Large intestine (tissue), 3 donors: Measurements from ENCODE around the gene ARPC1A. TPM values are rescaled to one million over a fixed set of nuclear protein-coding genes. Genes with fewer than 3 reads are reported as not detected.
A peak's percentile ranks its signal among the peaks of the same experiment; 100 is the strongest.
"Not testable (repeated sequence)": the region's sequence is repeated elsewhere in the genome, so short reads cannot be mapped to it uniquely, and the experiment has no call there.

Experiments
- DNase-seq, 2 donors: peaks; one replicate each; pipeline versions ENCODE4 v3.0.0 to v3.0.0-alpha.2; 2013
- H3K27ac ChIP-seq: one replicate; pipeline ENCODE4 v1.5.1; 2013; ENCODE audit warnings: low read length
- H3K27me3 ChIP-seq: 2 replicates; pipeline ENCODE4 v1.6.1; 2013; ENCODE audit warnings: low read length; ENCODE audit not compliant: control insufficient read depth, insufficient read depth
- H3K36me3 ChIP-seq: 2 replicates; pipeline ENCODE4 v1.6.1; 2013; ENCODE audit warnings: low read length; ENCODE audit not compliant: control insufficient read depth, insufficient read depth
- H3K4me1 ChIP-seq: one replicate; pipeline ENCODE4 v1.6.1; 2013; ENCODE audit warnings: low read length; ENCODE audit not compliant: control insufficient read depth, insufficient read depth
- H3K4me3 ChIP-seq: one replicate; pipeline ENCODE4 v1.5.1; 2013; ENCODE audit warnings: low read length
- H3K9me3 ChIP-seq: one replicate; pipeline ENCODE4 v1.6.1; 2013; ENCODE audit warnings: mild to moderate bottlenecking, low read depth, low read length, moderate library complexity; ENCODE audit not compliant: control insufficient read depth
- WGBS: methylation state at CpG from one replicate; pipeline ENCODE4 v1.1.5; 2013; ENCODE audit warnings: low lambda C conversion rate; ENCODE audit not compliant: insufficient coverage; 5-methylcytosine and 5-hydroxymethylcytosine counted together
- polyA plus RNA-seq: library from polyadenylated mRNA; unstranded; fragments of 120-200 nt; gene quantifications from one replicate; pipeline ENCODE4 v1.2.1, GENCODE V29; 2013

ARPC1A gene
- polyA plus RNA-seq, 1 donor: 188 TPM

GRCh38 chr7:99387239-99387635 is 61.5 kb downstream of the ARPC1A start:
- not testable (repeated sequence) for H3K9me3 ChIP-seq, DNase-seq, H3K4me3 ChIP-seq, H3K27me3 ChIP-seq, H3K27ac ChIP-seq, H3K4me1 ChIP-seq
- WGBS: no CpG with 5 or more reads among the region's 14 CpGs
- H3K36me3 ChIP-seq: peaks cover 38% of the 10 kb centered on the region

GRCh38 chr7:99387912-99388311 is 62.2 kb downstream of the ARPC1A start:
- peaks cover 5% of the 10 kb centered on the region for H3K4me1 ChIP-seq

DNA sequence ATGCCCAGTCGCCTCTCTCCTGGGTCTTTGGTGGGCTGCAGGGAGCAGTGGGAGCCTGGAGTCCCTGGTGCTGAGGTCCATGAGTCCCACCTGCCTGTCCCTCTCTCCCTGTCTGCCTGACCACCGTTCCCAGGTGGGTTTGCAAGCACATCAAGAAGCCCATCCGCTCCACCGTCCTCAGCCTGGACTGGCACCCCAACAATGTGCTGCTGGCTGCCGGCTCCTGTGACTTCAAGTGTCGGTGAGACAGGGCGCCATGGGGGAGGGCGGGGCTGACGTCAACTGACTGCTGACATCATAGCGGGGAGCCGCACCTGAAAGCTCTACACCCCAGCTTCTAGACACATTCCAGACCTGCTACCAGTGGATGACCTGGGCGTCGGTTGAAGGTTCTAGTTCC is 64.1 kb downstream of the ARPC1A start:
- Histone ChIP-seq H3K27ac (no peak overlapping the region), H3K36me3 (peaks cover 46% of the 10 kb centered on the region), H3K9me3 (no peaks in the 10 kb centered on the region), H3K4me3 (no peak overlapping the region), H3K4me1 (peaks cover 10% of the 10 kb centered on the region), H3K27me3 (no peaks in the 10 kb centered on the region)
- WGBS: no CpG with 5 or more reads among the region's 13 CpGs
- no peak for DNase-seq

More at GRCh38 chr7:99387912-99388311, 62.2 kb downstream of the ARPC1A start:
- peaks cover 38% of the 10 kb centered on the region for H3K36me3 ChIP-seq
- no peaks in the 10 kb centered on the region for H3K9me3 ChIP-seq
- H3K27me3 ChIP-seq: no peaks in the 10 kb centered on the region
- WGBS: no CpG with 5 or more reads among the region's 20 CpGs
- no peak for DNase-seq
- no peak overlapping the region for H3K4me3 ChIP-seq
- no peak overlapping the region for H3K27ac ChIP-seq

- Histone ChIP-seq H3K27ac (no peak overlapping the region), H3K4me1 (peaks cover 10% of the 10 kb centered on the region), H3K9me3 (no peaks in the 10 kb centered on the region), H3K4me3 (no peak overlapping the region), H3K36me3 (peaks cover 56% of the 10 kb centered on the region), H3K27me3 (no peaks in the 10 kb centered on the region)
- no peak for DNase-seq
- no CpG with 5 or more reads among the region's 23 CpGs for WGBS
Observed at GRCh38 chr7:99390941-99391602, 65.4 kb downstream of the ARPC1A start.

GRCh38 chr7:99392046-99392445 is 66.3 kb downstream of the ARPC1A start:
- WGBS: no CpG with 5 or more reads among the region's 8 CpGs
- Histone ChIP-seq H3K4me1 (peaks cover 10% of the 10 kb centered on the region), H3K36me3 (peaks cover 54% of the 10 kb centered on the region), H3K4me3 (peak overlapping the region; percentile 58), H3K27ac (no peak overlapping the region), H3K9me3 (no peaks in the 10 kb centered on the region), H3K27me3 (no peaks in the 10 kb centered on the region)
- DNase-seq: no peak

DNA sequence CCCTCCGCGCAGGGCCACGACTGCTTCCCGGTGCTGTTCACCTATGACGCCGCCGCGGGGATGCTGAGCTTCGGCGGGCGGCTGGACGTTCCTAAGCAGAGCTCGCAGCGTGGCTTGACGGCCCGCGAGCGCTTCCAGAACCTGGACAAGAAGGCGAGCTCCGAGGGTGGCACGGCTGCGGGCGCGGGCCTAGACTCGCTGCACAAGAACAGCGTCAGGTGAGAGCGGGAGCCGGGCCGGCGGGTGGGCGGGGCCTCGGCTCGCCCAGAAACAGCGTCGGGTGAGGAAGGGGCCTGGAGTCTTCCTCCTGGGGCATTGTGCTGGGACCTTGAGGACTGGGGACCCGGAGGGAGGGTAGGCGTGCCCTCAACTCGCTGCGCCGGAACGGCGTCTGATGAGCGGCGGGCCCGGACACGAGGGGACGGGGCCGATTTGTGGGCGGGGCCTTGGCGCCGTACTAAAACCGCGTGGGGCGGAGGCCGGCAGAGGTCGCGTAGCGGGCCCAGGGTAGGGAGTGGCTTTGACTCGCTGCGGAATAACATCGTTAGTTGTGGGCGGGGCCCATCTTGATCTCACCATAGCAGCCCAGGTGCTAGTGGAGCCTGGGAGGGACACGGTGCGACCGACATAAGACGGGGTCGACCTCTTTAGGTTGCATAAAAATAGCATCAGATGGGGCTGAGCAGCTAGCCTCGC is 67.1 kb downstream of the ARPC1A start:
- Histone ChIP-seq H3K4me1 (peaks cover 10% of the 10 kb centered on the region), H3K4me3 (peak overlapping the region; percentile 58), H3K36me3 (peaks cover 61% of the 10 kb centered on the region), H3K9me3 (no peaks in the 10 kb centered on the region), H3K27me3 (no peaks in the 10 kb centered on the region), H3K27ac (peak overlapping the region; percentile 41)
- WGBS: no CpG with 5 or more reads among the region's 68 CpGs
- peak; percentile 72 to 88 for DNase-seq

- H3K27me3 ChIP-seq: no peaks in the 10 kb centered on the region
- H3K4me3 ChIP-seq: peak overlapping the region; percentile 58
- no peak for DNase-seq
- H3K36me3 ChIP-seq: peaks cover 61% of the 10 kb centered on the region
- peaks cover 10% of the 10 kb centered on the region for H3K4me1 ChIP-seq
- no peaks in the 10 kb centered on the region for H3K9me3 ChIP-seq
- peak overlapping the region; percentile 41 for H3K27ac ChIP-seq
- no CpG with 5 or more reads among the region's 30 CpGs for WGBS
Observed at GRCh38 chr7:99393355-99394187, 67.9 kb downstream of the ARPC1A start.

DNA sequence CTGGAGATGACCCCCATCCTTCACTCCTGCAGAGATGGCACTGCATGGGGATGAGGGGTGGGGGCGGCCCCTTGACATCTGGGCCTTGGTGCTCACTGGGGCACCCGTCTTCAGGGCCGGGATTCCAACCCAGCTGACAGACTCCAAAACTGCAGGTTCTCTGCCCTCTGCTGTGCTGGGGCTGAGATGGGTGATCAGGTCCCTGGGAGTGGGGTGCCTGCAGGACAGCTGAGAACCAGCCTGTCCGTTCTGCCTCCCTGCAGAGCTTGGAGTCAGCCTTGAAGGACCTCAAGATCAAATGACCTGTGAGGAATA is 68.4 kb downstream of the ARPC1A start:
- no peaks in the 10 kb centered on the region for H3K27me3 ChIP-seq
- peaks cover 67% of the 10 kb centered on the region for H3K36me3 ChIP-seq
- H3K9me3 ChIP-seq: no peaks in the 10 kb centered on the region
- H3K27ac ChIP-seq: no peak overlapping the region
- DNase-seq: no peak
- no peak overlapping the region for H3K4me3 ChIP-seq
- WGBS: no CpG with 5 or more reads among the region's 4 CpGs
- H3K4me1 ChIP-seq: peaks cover 10% of the 10 kb centered on the region

DNA sequence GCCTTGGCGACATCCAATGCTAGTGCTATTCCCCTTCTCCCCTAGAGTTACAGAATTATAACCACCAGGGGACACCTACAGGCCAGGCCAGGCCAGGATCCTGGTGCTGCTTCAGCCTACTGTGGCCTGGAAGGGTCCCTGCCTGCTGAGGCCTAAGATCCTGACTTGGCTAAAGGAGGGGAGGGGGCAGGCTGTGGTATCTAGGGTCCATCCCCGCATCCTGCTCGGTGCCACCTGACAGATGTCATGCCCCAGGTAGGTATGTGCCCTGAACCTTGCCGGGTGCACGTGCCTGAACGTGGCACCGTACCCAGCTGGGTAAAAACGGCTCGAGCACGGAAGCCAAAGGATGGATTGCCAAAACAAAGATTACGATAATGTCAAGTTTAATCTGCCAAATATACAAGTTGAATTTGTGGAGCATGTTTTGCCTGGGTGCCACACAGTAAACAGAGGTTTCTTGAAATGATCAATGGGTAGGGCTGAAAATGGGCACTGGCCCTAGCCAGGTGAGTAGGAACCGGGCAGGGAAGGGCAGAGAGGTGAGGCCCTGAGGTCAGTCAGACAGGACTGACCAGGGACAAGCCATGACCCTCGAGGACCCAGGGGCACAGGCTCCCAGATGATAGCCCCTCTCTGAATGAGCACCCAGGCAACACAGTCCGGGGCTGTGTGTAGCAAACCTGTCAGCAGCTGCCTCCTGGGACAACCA is 70.1 kb downstream of the ARPC1A start:
- DNase-seq: no peak
- H3K4me1 ChIP-seq: peaks cover 10% of the 10 kb centered on the region
- H3K9me3 ChIP-seq: no peaks in the 10 kb centered on the region
- no peaks in the 10 kb centered on the region for H3K27me3 ChIP-seq
- H3K36me3 ChIP-seq: peaks cover 69% of the 10 kb centered on the region
- H3K27ac ChIP-seq: no peak overlapping the region
- no CpG with 5 or more reads among the region's 14 CpGs for WGBS
- no peak overlapping the region for H3K4me3 ChIP-seq
